Endothelial cell of umbilical vein (primary cell): ENCODE results near the gene GPR146. TPM values are rescaled to one million over a fixed set of nuclear protein-coding genes. Genes with fewer than 3 reads are reported as not detected.

Experiments
- BruUV-seq: library from RNA; stranded (reverse); fragments of 400-500 nt; replicated peaks from 2 replicates; lab custom pipeline; 2021; lab: Mats Ljungman, UMichigan
- CTCF ChIA-PET: fragments of 300-600, 350-600 bp; sonication (Branson Sonifier 250); formaldehyde crosslinking; loops from one replicate; lab custom pipeline; 2021; ENCODE audit warnings: antibody characterized with exemption, inconsistent platforms; lab: Charles Lee
- POLR2A ChIA-PET: fragments of 300-600, 350-600 bp; sonication (Branson Sonifier 250); formaldehyde crosslinking; loops from one replicate; lab custom pipeline; 2021; ENCODE audit warnings: antibody characterized with exemption, inconsistent platforms; lab: Charles Lee
- DNase-seq: peaks from one replicate; pipeline ENCODE4 v3.0.0-alpha.2; 2011; ENCODE audit warnings: low read depth, low spot score
- FAIRE-seq: peaks from 2 replicates; lab custom pipeline; 2011; peaks lifted over from hg19 to GRCh38; lab: Jason Lieb, UNC
- H2AFZ ChIP-seq: 2 replicates; pipeline ENCODE4 v1.6.0; 2012; ENCODE audit warnings: low read depth, low read length, control low read depth, inconsistent platforms
- H3K27ac ChIP-seq: 2 replicates; pipeline ENCODE4 v1.5.1; 2011; ENCODE audit warnings: low read depth, mild to moderate bottlenecking, control low read depth, low read length, moderate library complexity; ENCODE audit not compliant: insufficient read depth
- H3K27me3 ChIP-seq, 2 experiments: 2 replicates each; pipeline versions ENCODE4 v1.6.0 to v1.6.1; 2011; ENCODE audit warnings: low read length in 2 of 2, mixed read lengths in 1 of 2; ENCODE audit not compliant: control insufficient read depth in 2 of 2, insufficient read depth in 2 of 2
- H3K36me3 ChIP-seq, 2 experiments: 2 replicates in 1 of 2; 3 replicates in 1 of 2; pipeline ENCODE4 v1.5.1; 2011; ENCODE audit warnings: low read length in 2 of 2, mild to moderate bottlenecking in 1 of 2, moderate library complexity in 1 of 2; ENCODE audit not compliant: control insufficient read depth in 2 of 2, insufficient read depth in 2 of 2; ENCODE audit errors: extremely low read depth in 1 of 2
- H3K4me1 ChIP-seq: 3 replicates; pipeline ENCODE4 v1.5.1; 2011; ENCODE audit warnings: mild to moderate bottlenecking, low read length; ENCODE audit not compliant: control insufficient read depth, insufficient read depth; ENCODE audit errors: extremely low read depth
- H3K4me2 ChIP-seq: 2 replicates; pipeline ENCODE4 v1.6.1; 2011; ENCODE audit warnings: low read length, control low read depth, mixed read lengths; ENCODE audit not compliant: insufficient read depth
- H3K4me3 ChIP-seq, 3 experiments: fragments of 200-600 bp in 1 of 3; sonication (generic), shearing (Covaris generic) in 1 of 3; replicated peaks in 1 of 3; 2 replicates each; pipeline ENCODE4 v1.5.1; 2011 to 2016; ENCODE audit warnings: control low read depth in 3 of 3, low read length in 3 of 3, mild to moderate bottlenecking in 2 of 3, inconsistent platforms in 1 of 3, low read depth in 1 of 3, moderate library complexity in 1 of 3; ENCODE audit not compliant: insufficient read depth in 1 of 3
- H3K79me2 ChIP-seq: 2 replicates; pipeline ENCODE4 v1.6.0; 2012; ENCODE audit warnings: low read length, inconsistent platforms; ENCODE audit not compliant: control insufficient read depth, insufficient read depth
- H3K9ac ChIP-seq: replicated peaks from 2 replicates; pipeline ENCODE3; 2011; ENCODE audit warnings: low read length, control low read depth; ENCODE audit not compliant: insufficient read depth; ENCODE audit errors: extremely low read depth
- H3K9me1 ChIP-seq: replicated peaks from 3 replicates; pipeline ENCODE4 v1.6.0; 2011; ENCODE audit warnings: mild to moderate bottlenecking, low read length; ENCODE audit not compliant: control insufficient read depth, insufficient read depth; ENCODE audit errors: extremely low read depth
- H3K9me3 ChIP-seq: replicated peaks from 2 replicates; pipeline ENCODE4 v1.5.1; 2012; ENCODE audit warnings: low read length, inconsistent platforms; ENCODE audit not compliant: control insufficient read depth, insufficient read depth
- H4K20me1 ChIP-seq: replicated peaks from 2 replicates; pipeline ENCODE3; 2011; ENCODE audit warnings: mild to moderate bottlenecking, low read length; ENCODE audit not compliant: control insufficient read depth, insufficient read depth; ENCODE audit errors: extremely low read depth
- EZH2 ChIP-seq: IDR thresholded peaks from 2 replicates; pipeline ENCODE4 v1.6.1; 2012; ENCODE audit warnings: borderline replicate concordance, low read depth, mild to moderate bottlenecking, moderate library complexity, low read length, inconsistent platforms; ENCODE audit not compliant: severe bottlenecking
- FOS ChIP-seq: IDR thresholded peaks from 2 replicates; pipeline ENCODE4 v1.6.1; 2011; ENCODE audit warnings: mild to moderate bottlenecking, low read length, moderate library complexity, borderline replicate concordance; ENCODE audit not compliant: insufficient read depth
- GATA2 ChIP-seq: IDR thresholded peaks from 2 replicates; pipeline ENCODE4 v1.7.0; 2011; ENCODE audit warnings: low read depth, mild to moderate bottlenecking, moderate library complexity, mixed read lengths, low read length; ENCODE audit not compliant: insufficient read length, insufficient read depth
- JUN ChIP-seq: IDR thresholded peaks from 2 replicates; pipeline ENCODE4 v1.6.1; 2011; ENCODE audit warnings: borderline replicate concordance, low read depth; ENCODE audit not compliant: insufficient read length, insufficient read depth
- MYC ChIP-seq: IDR thresholded peaks from one replicate; pipeline ENCODE4 v1.6.1; 2011; ENCODE audit warnings: mild to moderate bottlenecking, low read depth, low read length
- POLR2A ChIP-seq: IDR thresholded peaks from 2 replicates; pipeline ENCODE4 v1.6.1; 2012; ENCODE audit warnings: low read depth, mild to moderate bottlenecking, control low read depth, low read length
- POLR2AphosphoS5 ChIP-seq: IDR thresholded peaks from 2 replicates; pipeline ENCODE4 v1.6.1; 2012; ENCODE audit warnings: low read depth, mild to moderate bottlenecking, control low read depth, low read length, moderate library complexity; ENCODE audit not compliant: insufficient read depth
- dilution Hi-C: fragments of 300-500 bp; cut with MboI; formaldehyde crosslinking; loops from one replicate; pipeline ENCODE4 v1.15.0; 2019; ENCODE audit warnings: low sequenced_read_pairs; ENCODE audit not compliant: extremely low pct_ligation_motif_present
- intact Hi-C: fragments of 100-400 bp; cut with micrococcal nuclease; formaldehyde crosslinking; loops from one replicate; pipeline ENCODE4 v1.10.0; 2022
- polyA plus RNA-seq, 4 experiments: library from polyadenylated mRNA; depleted of rRNA in 3 of 4; stranded (reverse) in 3 of 4; unstranded in 1 of 4; fragments of >200 nt; gene quantifications; 2 replicates each; pipeline versions ENCODE4 v1.2.1 to v1.2.3, GENCODE V29; 2011 to 2012; ENCODE audit warnings: missing spikeins in 1 of 4
- total RNA-seq: library from RNA; stranded (reverse); gene quantifications from 2 replicates; pipeline ENCODE4 v1.2.3, GENCODE V29; 2021
- TF ChIP-seq, protein P1 (sequence below), 2 donors: IDR thresholded peaks; 1 replicate in 1 of 2; 2 replicates in 1 of 2; pipeline ENCODE4 v1.5.1; 2011; ENCODE audit warnings: low read length in 2 of 2, mild to moderate bottlenecking in 2 of 2, moderate library complexity in 2 of 2, control low read depth in 1 of 2, inconsistent platforms in 1 of 2, low read depth in 1 of 2; ENCODE audit not compliant: insufficient read depth in 1 of 2; ENCODE audit errors: extremely low read depth in 1 of 2
- TF ChIP-seq, protein P2 (sequence below): IDR thresholded peaks from 2 replicates; pipeline ENCODE4 v1.6.1; 2011; ENCODE audit not compliant: insufficient read depth, insufficient read length

Gene GPR146
- total and polyA plus RNA-seq, 2 donors (not counting 3 experiments of a cell fraction or from before 2014, with no cell fraction given) = 18.5 to 44.8 TPM

DNA sequence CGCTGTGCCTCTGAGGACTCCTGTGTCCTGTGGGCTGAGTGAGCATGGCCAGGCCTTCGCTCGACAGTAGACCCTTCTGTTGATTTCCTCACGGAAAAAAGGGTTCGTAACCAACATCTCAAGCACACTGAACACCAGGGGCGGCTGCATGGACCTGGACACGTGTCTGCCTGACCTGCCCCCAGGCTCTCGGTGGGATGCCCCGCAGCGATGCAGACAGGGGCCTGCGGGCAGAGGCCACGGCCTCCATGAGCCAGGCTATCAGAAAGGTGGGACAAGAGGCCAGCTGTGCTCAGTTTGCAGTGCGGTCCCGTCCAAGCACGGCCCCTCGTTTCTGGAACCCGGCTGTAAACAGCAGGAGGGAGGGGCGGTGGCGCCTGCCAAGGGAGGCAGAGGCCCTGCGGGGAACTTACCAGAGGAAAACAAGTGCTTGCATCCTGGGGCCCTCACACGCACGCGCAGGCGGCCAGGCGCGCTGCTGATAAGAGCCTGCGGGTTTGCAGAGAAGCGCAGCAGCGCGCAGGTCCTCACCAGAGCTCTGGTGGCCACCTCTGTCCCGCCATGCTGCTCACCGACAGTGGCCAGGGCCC is 10.6 kb downstream of the GPR146 start:
- peaks cover 44% of the 10 kb centered on the region for H3K4me1 ChIP-seq
- no peaks in the 10 kb centered on the region for H4K20me1 ChIP-seq
- H3K4me2 ChIP-seq = no peak overlapping the region
- TF ChIP-seq GATA2 = no peak
- no peak for TF ChIP-seq JUN
- no peak for TF ChIP-seq EZH2
- TF ChIP-seq, protein P1, sequence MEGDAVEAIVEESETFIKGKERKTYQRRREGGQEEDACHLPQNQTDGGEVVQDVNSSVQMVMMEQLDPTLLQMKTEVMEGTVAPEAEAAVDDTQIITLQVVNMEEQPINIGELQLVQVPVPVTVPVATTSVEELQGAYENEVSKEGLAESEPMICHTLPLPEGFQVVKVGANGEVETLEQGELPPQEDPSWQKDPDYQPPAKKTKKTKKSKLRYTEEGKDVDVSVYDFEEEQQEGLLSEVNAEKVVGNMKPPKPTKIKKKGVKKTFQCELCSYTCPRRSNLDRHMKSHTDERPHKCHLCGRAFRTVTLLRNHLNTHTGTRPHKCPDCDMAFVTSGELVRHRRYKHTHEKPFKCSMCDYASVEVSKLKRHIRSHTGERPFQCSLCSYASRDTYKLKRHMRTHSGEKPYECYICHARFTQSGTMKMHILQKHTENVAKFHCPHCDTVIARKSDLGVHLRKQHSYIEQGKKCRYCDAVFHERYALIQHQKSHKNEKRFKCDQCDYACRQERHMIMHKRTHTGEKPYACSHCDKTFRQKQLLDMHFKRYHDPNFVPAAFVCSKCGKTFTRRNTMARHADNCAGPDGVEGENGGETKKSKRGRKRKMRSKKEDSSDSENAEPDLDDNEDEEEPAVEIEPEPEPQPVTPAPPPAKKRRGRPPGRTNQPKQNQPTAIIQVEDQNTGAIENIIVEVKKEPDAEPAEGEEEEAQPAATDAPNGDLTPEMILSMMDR (IDR thresholded peaks at IDR 0.05; ENCODE audit: extremely low read depth in 1 of 2, insufficient read depth in 1 of 2, low read depth in 1 of 2, low read length in 2 of 2) = no peak
- TF ChIP-seq POLR2AphosphoS5 = no peak
- TF ChIP-seq POLR2A = no peak
- no peak for TF ChIP-seq MYC
- TF ChIP-seq, protein P2, sequence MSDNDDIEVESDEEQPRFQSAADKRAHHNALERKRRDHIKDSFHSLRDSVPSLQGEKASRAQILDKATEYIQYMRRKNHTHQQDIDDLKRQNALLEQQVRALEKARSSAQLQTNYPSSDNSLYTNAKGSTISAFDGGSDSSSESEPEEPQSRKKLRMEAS = no peak
- no peak for TF ChIP-seq FOS
- BruUV-seq = no TSS peak
- H3K27me3 ChIP-seq = no peaks in the 10 kb centered on the region
- POLR2A ChIA-PET = no interaction called here
- H3K9me3 ChIP-seq = no peaks in the 10 kb centered on the region
- H2AFZ ChIP-seq = no peak overlapping the region
- intact Hi-C loops = no loop called here
- H3K79me2 ChIP-seq = no peaks in the 10 kb centered on the region
- peak; percentile 91 for DNase-seq
- CTCF ChIA-PET = interaction anchor here (1.2 to 2.0 kb wide), 3 partner anchors 10 to 62 kb away, joined by 6 to 10 read pairs (median 6); partner anchors contain the start of gene GPR146
- H3K27ac ChIP-seq = peak overlapping the region; percentile 1
- H3K9me1 ChIP-seq = no peaks in the 10 kb centered on the region
- no peak overlapping the region for H3K9ac ChIP-seq
- H3K36me3 ChIP-seq = peaks cover 0 to 10% of the 10 kb centered on the region in 2 experiments
- dilution Hi-C loops = no loop called here
- FAIRE-seq = peak; percentile 83
- H3K4me3 ChIP-seq = peak overlapping the region in 1 of 3 experiments; percentile 48
